Adrenal gland (tissue), 12 donors: ENCODE results near the gene ZYX. TPM values are rescaled to one million over a fixed set of nuclear protein-coding genes. Genes with fewer than 3 reads are reported as not detected.

ENCODE experiments used
- DNase-seq, 7 donors: peaks; one replicate each; pipeline ENCODE4 v3.0.0-alpha.2; 2019 to 2020
- H3K27ac ChIP-seq, 5 donors: fragments of 200-600 bp; sonication (generic) in 4 of 5; 1 replicate in 3 of 5; 2 replicates in 2 of 5; pipeline versions ENCODE4 v1.5.1 to v1.8.0; 2016 to 2020; ENCODE audit warnings: mild to moderate bottlenecking in 1 of 5
- H3K27me3 ChIP-seq: fragments of 200-600 bp; 2 replicates; pipeline ENCODE4 v1.8.0; 2021
- H3K36me3 ChIP-seq, 2 donors: fragments of 200-600 bp; replicated peaks in 1 of 2; 1 replicate in 1 of 2; 2 replicates in 1 of 2; pipeline versions ENCODE4 v1.5.1 to v1.8.0; 2018 to 2022
- H3K4me1 ChIP-seq, 2 donors: fragments of 200-600 bp; replicated peaks in 1 of 2; 1 replicate in 1 of 2; 2 replicates in 1 of 2; pipeline versions ENCODE4 v1.5.1 to v1.8.0; 2018 to 2021
- H3K4me3 ChIP-seq, 4 donors: fragments of 200-600 bp; sonication (generic) in 3 of 4; one replicate each; pipeline ENCODE4 v1.5.1; 2016 to 2018
- H3K9me3 ChIP-seq, 3 donors: fragments of 200-600 bp; sonication (generic) in 1 of 3; replicated peaks in 1 of 3; 1 replicate in 2 of 3; 2 replicates in 1 of 3; pipeline versions ENCODE4 v1.5.1 to v1.8.0; 2016 to 2021
- CTCF ChIP-seq, 6 experiments: fragments of 450-650 bp in 4 of 6; fragments of 200-600 bp in 2 of 6; sonication (generic) in 1 of 6; IDR thresholded peaks; 1 replicate in 5 of 6; 2 replicates in 1 of 6; pipeline versions ENCODE4 v1.5.1 to v1.8.0; 2016 to 2021; ENCODE audit warnings: antibody characterized with exemption in 6 of 6, mild to moderate bottlenecking in 2 of 6, moderate library complexity in 1 of 6
- POLR2A ChIP-seq, 2 donors: fragments of 450-650 bp; IDR thresholded peaks; one replicate each; pipeline ENCODE4 v1.6.1; 2017; ENCODE audit warnings: antibody characterized with exemption in 2 of 2, mild to moderate bottlenecking in 2 of 2, moderate library complexity in 1 of 2
- WGBS, 4 donors: extraction: QIAGEN DNeasy Blood & Tissue Kit in 2 of 4; methylation state at CpG; one replicate each; pipeline versions ENCODE4 v1.1.5 to v1.1.7; 2013 to 2017; 5-methylcytosine and 5-hydroxymethylcytosine counted together
- intact Hi-C, 2 donors: fragments of 100-400 bp; cut with DNase I; formaldehyde crosslinking; loops; one replicate each; pipeline versions ENCODE4 v1.14.1 to v1.15.0; 2022 to 2023
- polyA plus RNA-seq, 3 donors: library from polyadenylated mRNA; stranded (reverse); fragments of 200-250 nt in 2 of 3; fragments of 350-450 nt in 1 of 3; fragmentation: Illumina TruSeq in 1 of 3; extraction: RNeasy Lipid Tissue Mini Kit (QIAGEN cat#74804) in 1 of 3; gene quantifications; one replicate each; pipeline ENCODE4 v1.2.3, GENCODE V29; 2013 to 2014
- total RNA-seq, 9 donors: library from RNA; depleted of rRNA in 4 of 9; stranded (reverse); fragments of >200 nt in 4 of 9; fragments of 120-200 nt in 1 of 9; fragmentation: NEBNext Ultra II Directional in 1 of 9; extraction: Animal tissue kit (Norgen Biotek cat#: 25700) in 1 of 9; gene quantifications; one replicate each; pipeline versions ENCODE4 v1.1.0 to v1.2.4, GENCODE V29; 2013 to 2023
- donor health status: healthy with polysubstance abuse.
- donor health status: Bipolar disorder and iron deficiency.
- donor health status: DM: yes; HTN: yes; CAD: no.
- donor health status: DM: no; HTN: no; CAD: no.
- donor health status: DM: no; HTN: no; CAD: no.
- donor health status: DM: yes; HTN: yes; CAD: no.

The ZYX gene
- total and polyA plus RNA-seq, 12 donors: 5.0 to 152 (median 77.1) TPM

DNA sequence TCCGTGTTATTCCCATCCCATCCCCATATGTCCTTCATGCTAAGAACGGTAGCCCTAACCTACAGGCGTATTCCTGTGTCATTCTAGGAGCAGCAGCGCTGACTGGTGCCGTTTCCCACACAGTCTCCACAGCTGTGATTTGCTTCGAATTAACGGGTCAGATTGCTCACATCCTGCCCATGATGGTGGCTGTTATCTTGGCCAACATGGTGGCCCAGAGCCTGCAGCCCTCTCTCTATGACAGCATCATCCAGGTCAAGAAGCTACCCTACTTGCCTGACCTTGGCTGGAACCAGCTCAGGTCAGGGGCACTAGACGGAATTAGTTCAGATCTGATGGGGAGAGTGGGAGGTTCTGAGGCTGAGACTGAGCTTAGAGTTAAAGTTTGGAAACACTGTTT is 39.3 kb upstream of the ZYX start:
- Histone ChIP-seq H3K36me3 (no peaks in the 10 kb centered on the region), H3K27me3 (peaks cover under 1% of the 10 kb centered on the region), H3K27ac (no peak overlapping the region), H3K4me3 (no peak overlapping the region), H3K9me3 (no peaks in the 10 kb centered on the region), H3K4me1 (peaks cover 0 to 5% of the 10 kb centered on the region in 2 donors)
- no peak for TF ChIP-seq CTCF (IDR thresholded peaks at IDR 0.05)
- TF ChIP-seq POLR2A (IDR thresholded peaks at IDR 0.05): no peak
- WGBS, 4 donors: 85 to 87% (median 85%) methylated on average over 8 of the region's 8 CpGs
- intact Hi-C loops: no loop called here
- DNase-seq: no peak

- no peaks in the 10 kb centered on the region for H3K36me3 ChIP-seq
- no peaks in the 10 kb centered on the region for H3K27me3 ChIP-seq
- no peak overlapping the region for H3K4me3 ChIP-seq
- H3K9me3 ChIP-seq: no peaks in the 10 kb centered on the region
- intact Hi-C loops: no loop called here
- no peak overlapping the region for H3K27ac ChIP-seq
- 87 to 88% (median 87%) methylated on average over 3 of the region's 3 CpGs for WGBS, 4 donors
- peaks cover 0 to 5% of the 10 kb centered on the region in 2 donors for H3K4me1 ChIP-seq
- DNase-seq: no peak
- TF ChIP-seq POLR2A (IDR thresholded peaks at IDR 0.05) (no peak), CTCF (IDR thresholded peaks at IDR 0.05) (no peak)
Measured at GRCh38 chr7:143343596-143343995, 37.5 kb upstream of the ZYX start.

DNA sequence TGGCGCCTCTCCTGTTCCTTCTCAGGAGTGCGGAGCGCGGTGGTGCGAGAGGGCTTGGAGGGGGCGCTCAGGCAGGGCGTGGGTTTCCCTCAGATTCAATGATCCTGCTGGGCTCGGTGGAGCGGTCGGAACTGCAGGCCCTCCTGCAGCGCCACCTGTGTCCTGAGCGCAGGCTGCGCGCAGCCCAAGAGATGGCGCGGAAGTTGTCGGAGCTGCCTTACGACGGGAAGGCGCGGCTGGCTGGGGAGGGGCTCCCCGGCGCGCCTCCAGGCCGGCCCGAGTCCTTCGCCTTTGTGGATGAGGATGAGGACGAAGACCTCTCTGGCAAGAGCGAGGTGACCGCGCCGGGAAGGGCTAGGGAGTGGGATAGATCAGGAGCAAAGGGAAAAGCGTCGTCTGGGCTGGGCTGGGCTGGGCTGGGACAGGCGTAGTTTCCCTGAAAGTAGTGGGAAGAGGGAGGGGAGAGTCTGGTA is 35.7 kb upstream of the ZYX start:
- 4 to 10% (median 6%) methylated on average over 18 to 35 of the region's 35 CpGs for WGBS, 4 donors
- intact Hi-C loops: no loop called here

DNA sequence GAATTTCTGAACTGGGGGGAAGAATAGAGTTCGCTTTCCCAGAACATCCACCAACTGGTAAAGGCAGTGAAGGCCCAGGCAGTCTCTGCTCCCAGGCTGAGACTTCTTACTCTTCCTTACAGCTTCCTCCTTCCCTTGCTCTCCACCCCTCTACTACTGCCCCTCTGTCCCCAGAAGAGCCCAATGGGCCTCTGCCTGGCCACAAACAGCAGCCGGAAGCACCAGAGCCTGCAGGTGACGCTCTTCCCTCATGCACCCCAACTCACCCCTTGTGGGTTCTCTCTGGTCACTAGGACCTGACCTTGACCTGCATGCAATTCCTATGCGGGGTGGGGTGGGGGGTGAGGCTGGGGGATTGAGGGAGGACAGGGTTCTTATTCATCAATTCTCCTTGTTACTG is 35.1 kb upstream of the ZYX start:
- no peaks in the 10 kb centered on the region for H3K36me3 ChIP-seq
- intact Hi-C loops: no loop called here
- 64 to 79% (median 72%) methylated on average over 4 of the region's 4 CpGs for WGBS, 4 donors
- H3K4me1 ChIP-seq: peaks cover 0 to 5% of the 10 kb centered on the region in 2 donors
- no peak for DNase-seq
- no peak overlapping the region for H3K27ac ChIP-seq
- TF ChIP-seq CTCF (IDR thresholded peaks at IDR 0.05): no peak
- TF ChIP-seq POLR2A (IDR thresholded peaks at IDR 0.05): no peak
- no peaks in the 10 kb centered on the region for H3K27me3 ChIP-seq
- H3K9me3 ChIP-seq: no peaks in the 10 kb centered on the region
- no peak overlapping the region for H3K4me3 ChIP-seq

More for the DNA sequence above, 35.7 kb upstream of the ZYX start:
- no peak overlapping the region for H3K27ac ChIP-seq
- H3K4me3 ChIP-seq: peak overlapping the region in 1 of 4 donors; percentile 27
- no peaks in the 10 kb centered on the region for H3K27me3 ChIP-seq
- H3K4me1 ChIP-seq: peaks cover 0 to 5% of the 10 kb centered on the region in 2 donors
- no peaks in the 10 kb centered on the region for H3K36me3 ChIP-seq
- peak in 1 of 7 donors; percentile 24 for DNase-seq
- TF ChIP-seq POLR2A (IDR thresholded peaks at IDR 0.05) (no peak), CTCF (IDR thresholded peaks at IDR 0.05) (peak in 3 of 6 experiments; percentile 25 to 40 (median 39))
- no peaks in the 10 kb centered on the region for H3K9me3 ChIP-seq
